Mesendoderm (in vitro differentiated cells): ENCODE measurements around the gene MTRFR.
A peak's percentile ranks its signal among the peaks of the same experiment; 100 is the strongest.

ENCODE experiments used
- DNase-seq: peaks from one replicate; pipeline ENCODE4 v3.0.0; 2013
- H2AK5ac ChIP-seq: 2 replicates; pipeline ENCODE4 v1.6.1; 2013; ENCODE audit warnings: low read length, inconsistent platforms
- H2BK120ac ChIP-seq: 2 replicates; pipeline ENCODE4 v1.6.1; 2013; ENCODE audit warnings: low read depth, mild to moderate bottlenecking, low read length, moderate library complexity, mixed read lengths
- H2BK15ac ChIP-seq: replicated peaks from 2 replicates; pipeline ENCODE4 v1.6.1; 2013; ENCODE audit warnings: low read depth, mild to moderate bottlenecking, moderate library complexity
- H2BK5ac ChIP-seq: 2 replicates; pipeline ENCODE4 v1.6.1; 2013; ENCODE audit warnings: low read length, inconsistent platforms
- H3K18ac ChIP-seq: 2 replicates; pipeline ENCODE4 v1.6.1; 2013; ENCODE audit warnings: mild to moderate bottlenecking, low read length, mixed read lengths
- H3K23ac ChIP-seq: one replicate; pipeline ENCODE4 v1.6.1; 2013; ENCODE audit warnings: low read length
- H3K27ac ChIP-seq: 2 replicates; pipeline ENCODE4 v1.5.1; 2013; ENCODE audit warnings: low read depth, mild to moderate bottlenecking, inconsistent platforms, low read length, moderate library complexity
- H3K27me3 ChIP-seq: 2 replicates; pipeline ENCODE4 v1.6.1; 2013; ENCODE audit warnings: low read length, control low read depth, mild to moderate bottlenecking, inconsistent platforms; ENCODE audit not compliant: insufficient read depth, poor library complexity
- H3K36me3 ChIP-seq: 2 replicates; pipeline ENCODE4 v1.6.1; 2013; ENCODE audit warnings: low read length, inconsistent platforms; ENCODE audit not compliant: control insufficient read depth, insufficient read depth
- H3K4ac ChIP-seq: one replicate; pipeline ENCODE4 v1.6.1; 2013; ENCODE audit warnings: low read depth, mild to moderate bottlenecking, low read length, moderate library complexity
- H3K4me1 ChIP-seq: 2 replicates; pipeline ENCODE4 v1.6.1; 2013; ENCODE audit warnings: low read depth, low read length, inconsistent platforms; ENCODE audit not compliant: control insufficient read depth
- H3K4me2 ChIP-seq: 2 replicates; pipeline ENCODE4 v1.6.1; 2013; ENCODE audit warnings: low read length
- H3K4me3 ChIP-seq: 2 replicates; pipeline ENCODE4 v1.5.1; 2013; ENCODE audit warnings: mild to moderate bottlenecking, low read length
- H3K56ac ChIP-seq: one replicate; pipeline ENCODE4 v1.6.1; 2013; ENCODE audit warnings: low read length
- H3K79me1 ChIP-seq: 2 replicates; pipeline ENCODE4 v1.6.1; 2013; ENCODE audit warnings: low read length, inconsistent platforms
- H3K79me2 ChIP-seq: 2 replicates; pipeline ENCODE4 v1.6.1; 2013; ENCODE audit warnings: mild to moderate bottlenecking, low read length; ENCODE audit not compliant: control insufficient read depth, insufficient read depth
- H3K9ac ChIP-seq: 2 replicates; pipeline ENCODE4 v1.6.1; 2013; ENCODE audit warnings: low read length, inconsistent platforms
- H4K5ac ChIP-seq: one replicate; pipeline ENCODE4 v1.6.1; 2013; ENCODE audit warnings: low read length
- H4K8ac ChIP-seq: one replicate; pipeline ENCODE4 v1.6.1; 2013; ENCODE audit warnings: low read depth, mild to moderate bottlenecking, control low read depth, low read length, moderate library complexity
- WGBS: extraction: QIAGEN DNeasy Blood & Tissue Kit; methylation state at CpG from one replicate; pipeline ENCODE4 v1.1.7; 2013; ENCODE audit warnings: low lambda C conversion rate, missing lambda C conversion rate; ENCODE audit not compliant: insufficient coverage; ENCODE audit errors: extremely low coverage; 5-methylcytosine and 5-hydroxymethylcytosine counted together

MTRFR gene

DNA sequence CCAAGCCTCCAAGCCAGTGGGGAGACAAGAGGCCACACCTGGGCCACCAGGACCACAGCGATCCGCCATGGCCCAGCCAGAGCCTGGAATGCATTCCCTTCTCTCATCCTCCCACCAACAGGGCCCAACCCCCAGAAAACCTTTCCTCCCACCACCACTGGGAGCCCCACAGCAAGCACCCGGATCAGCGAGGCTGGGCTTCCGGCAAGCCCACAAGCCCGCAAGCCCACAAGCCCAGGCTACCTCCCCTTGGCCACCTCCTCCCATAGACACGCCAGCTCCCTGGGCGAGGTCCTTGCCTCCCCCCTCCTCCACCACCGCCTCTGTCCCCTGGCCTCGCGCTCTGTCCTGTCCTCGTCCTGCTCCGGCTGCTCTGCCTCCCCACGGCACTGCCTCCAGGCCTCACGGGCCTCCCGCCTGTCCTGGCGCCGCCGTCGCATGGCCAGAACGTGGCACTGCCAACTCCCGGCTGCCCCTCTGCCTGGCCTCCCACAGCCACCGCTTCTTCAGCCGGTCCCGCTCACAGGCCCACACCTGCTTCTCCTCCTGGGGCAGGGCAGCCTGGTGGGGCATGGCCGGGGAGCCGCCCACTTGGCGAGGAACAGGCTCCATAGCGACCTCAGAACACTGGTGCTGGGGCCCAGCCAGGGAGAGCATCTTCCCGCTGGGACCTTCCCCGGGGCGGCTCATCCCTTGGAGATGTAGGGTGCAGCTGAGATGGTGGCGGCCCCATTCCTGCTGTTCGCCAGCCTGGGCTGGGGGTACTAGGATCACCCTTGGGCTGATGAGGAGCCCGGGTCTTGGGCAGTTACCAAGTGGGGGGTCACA lies 32.8 kb downstream of the MTRFR start:
- H2BK120ac ChIP-seq = no peak overlapping the region
- H3K56ac ChIP-seq = no peak overlapping the region
- H2AK5ac ChIP-seq = no peak overlapping the region
- peaks cover 66% of the 10 kb centered on the region for H3K79me2 ChIP-seq
- H3K27me3 ChIP-seq = no peaks in the 10 kb centered on the region
- no peaks in the 10 kb centered on the region for H3K4me1 ChIP-seq
- H4K5ac ChIP-seq = no peak overlapping the region
- H3K23ac ChIP-seq = no peak overlapping the region
- H3K36me3 ChIP-seq = peaks cover 16% of the 10 kb centered on the region
- H2BK15ac ChIP-seq = no peak overlapping the region
- no peak overlapping the region for H3K27ac ChIP-seq
- H3K4me3 ChIP-seq = no peak overlapping the region
- peaks cover 17% of the 10 kb centered on the region for H3K79me1 ChIP-seq
- H2BK5ac ChIP-seq = no peak overlapping the region
- no peak overlapping the region for H4K8ac ChIP-seq
- no peak overlapping the region for H3K18ac ChIP-seq
- H3K4ac ChIP-seq = no peak overlapping the region
- WGBS = no CpG with 5 or more reads among the region's 35 CpGs
- H3K9ac ChIP-seq = no peak overlapping the region
- no peak overlapping the region for H3K4me2 ChIP-seq
- DNase-seq = no peak

DNA sequence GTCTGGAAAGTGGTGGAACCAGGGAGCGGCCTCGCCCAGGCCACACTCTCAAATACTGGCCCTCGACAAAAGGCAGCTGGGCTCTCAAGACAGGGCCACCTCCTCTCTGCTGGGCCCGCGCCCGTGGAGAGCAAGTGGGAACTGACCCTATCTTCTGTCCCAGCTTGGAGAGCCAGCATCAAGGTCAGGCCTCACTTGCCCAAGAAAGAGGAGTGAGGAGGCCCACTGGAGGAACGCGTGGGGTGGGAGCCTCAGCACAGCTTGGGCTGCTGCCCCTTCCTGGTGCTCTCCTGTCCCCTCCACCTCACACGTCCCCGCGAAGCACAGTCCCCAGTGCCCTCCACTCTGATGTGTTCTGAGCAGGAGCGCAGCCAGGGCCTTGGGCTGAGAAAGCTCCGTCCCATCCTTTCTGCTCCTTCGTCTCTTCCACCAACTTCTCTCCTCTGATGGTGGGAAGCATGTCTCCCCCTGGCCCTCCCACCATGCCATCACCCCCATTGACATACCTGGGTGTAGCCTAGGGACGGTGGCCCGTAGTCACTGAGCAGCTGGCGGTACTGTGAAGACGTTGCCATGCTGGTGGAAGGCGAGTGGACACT lies 33.5 kb downstream of the MTRFR start:
- H3K27ac ChIP-seq = no peak overlapping the region
- H3K9ac ChIP-seq = no peak overlapping the region
- H3K23ac ChIP-seq = peak overlapping the region; percentile 24
- no peak overlapping the region for H2AK5ac ChIP-seq
- H3K79me2 ChIP-seq = peaks cover 67% of the 10 kb centered on the region
- no peak overlapping the region for H3K4me2 ChIP-seq
- H3K18ac ChIP-seq = no peak overlapping the region
- no peak overlapping the region for H2BK5ac ChIP-seq
- peaks cover 13% of the 10 kb centered on the region for H3K36me3 ChIP-seq
- no peak overlapping the region for H2BK15ac ChIP-seq
- no peaks in the 10 kb centered on the region for H3K4me1 ChIP-seq
- no peaks in the 10 kb centered on the region for H3K27me3 ChIP-seq
- peak overlapping the region; percentile 25 for H3K56ac ChIP-seq
- peaks cover 14% of the 10 kb centered on the region for H3K79me1 ChIP-seq
- H2BK120ac ChIP-seq = no peak overlapping the region
- H4K5ac ChIP-seq = no peak overlapping the region
- no peak overlapping the region for H3K4ac ChIP-seq
- no peak for DNase-seq
- H3K4me3 ChIP-seq = no peak overlapping the region
- no CpG with 5 or more reads among the region's 19 CpGs for WGBS
- no peak overlapping the region for H4K8ac ChIP-seq

DNA sequence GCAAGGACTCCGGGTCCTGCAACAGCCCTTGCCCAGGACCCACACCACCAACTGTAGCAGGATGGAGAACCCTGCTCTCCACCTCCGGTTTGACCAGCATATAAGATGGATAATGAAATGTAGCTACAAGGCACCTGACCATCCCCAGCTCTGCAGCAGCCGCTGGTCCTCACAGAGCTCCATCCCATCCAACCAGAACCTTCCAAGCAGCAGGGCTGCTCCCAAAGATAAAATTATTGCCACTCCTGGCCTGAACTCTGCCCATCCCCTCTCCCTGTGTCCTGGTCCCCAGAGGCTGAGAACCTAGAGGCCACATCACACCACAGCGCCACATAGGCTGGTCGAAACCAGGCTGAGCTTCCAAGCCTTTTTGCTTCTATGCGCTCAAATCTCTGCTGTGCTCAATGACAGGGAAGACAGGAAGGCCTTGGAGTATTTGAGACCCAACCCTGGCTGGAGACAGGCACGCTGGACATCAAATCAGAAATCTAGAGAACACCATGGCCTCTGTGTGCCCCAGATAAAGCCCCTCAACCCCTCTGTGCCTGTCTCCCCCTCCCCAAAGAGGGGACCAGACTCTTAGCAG lies 34.2 kb downstream of the MTRFR start:
- WGBS = no CpG with 5 or more reads among the region's 7 CpGs

DNA sequence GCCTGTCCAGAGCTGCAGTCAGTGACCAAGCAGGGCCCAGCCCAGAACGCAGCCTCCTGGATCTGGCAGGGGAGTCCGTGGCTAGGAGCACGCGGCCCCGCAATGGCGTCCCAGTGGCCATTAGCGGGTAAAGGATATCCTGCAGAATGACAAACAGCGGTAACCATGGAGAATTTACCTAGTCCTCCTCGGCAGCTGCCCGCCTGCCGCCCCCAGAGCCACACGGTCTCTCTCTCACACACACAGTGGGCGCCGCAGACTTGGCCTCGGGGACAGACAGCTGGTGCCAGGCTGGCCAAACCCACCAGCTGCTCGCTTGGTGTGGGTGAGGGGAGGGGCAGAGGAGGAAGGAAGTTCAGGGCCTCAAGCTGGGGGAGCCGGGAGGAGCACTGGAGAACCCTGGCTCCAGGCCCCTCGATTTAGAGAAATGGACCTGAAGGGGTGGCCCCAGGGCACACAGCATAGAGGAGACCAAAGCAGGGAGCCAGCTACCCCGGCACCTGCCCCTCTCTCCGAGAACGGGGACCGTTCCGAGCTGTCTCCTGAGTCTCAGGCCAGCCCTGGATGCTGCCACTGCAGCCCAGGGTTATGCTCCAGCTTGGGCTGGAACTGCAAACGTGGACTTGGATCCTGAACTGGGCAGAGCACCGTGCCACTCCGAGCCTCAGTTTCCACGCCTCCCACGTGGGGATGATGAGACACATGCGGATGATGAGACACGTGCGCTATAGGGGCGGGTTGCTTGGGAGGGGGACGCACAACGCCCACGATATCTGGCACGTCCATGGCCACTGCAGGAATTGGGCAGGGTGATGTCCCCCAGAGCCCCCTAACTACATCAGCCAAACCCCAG lies 35.0 kb downstream of the MTRFR start:
- H3K79me2 ChIP-seq = peaks cover 64% of the 10 kb centered on the region
- no peak overlapping the region for H4K5ac ChIP-seq
- no peak overlapping the region for H2BK15ac ChIP-seq
- no peaks in the 10 kb centered on the region for H3K4me1 ChIP-seq
- H3K4me2 ChIP-seq = no peak overlapping the region
- peaks cover 9% of the 10 kb centered on the region for H3K36me3 ChIP-seq
- peak overlapping the region; percentile 85 for H3K23ac ChIP-seq
- H2BK120ac ChIP-seq = no peak overlapping the region
- WGBS = no CpG with 5 or more reads among the region's 36 CpGs
- H3K4me3 ChIP-seq = no peak overlapping the region
- DNase-seq = no peak
- H3K27me3 ChIP-seq = no peaks in the 10 kb centered on the region
- no peak overlapping the region for H2BK5ac ChIP-seq
- no peak overlapping the region for H3K27ac ChIP-seq
- H4K8ac ChIP-seq = no peak overlapping the region
- peaks cover 12% of the 10 kb centered on the region for H3K79me1 ChIP-seq
- H3K4ac ChIP-seq = no peak overlapping the region
- peak overlapping the region; percentile 71 for H3K9ac ChIP-seq
- H2AK5ac ChIP-seq = no peak overlapping the region
- peak overlapping the region; percentile 94 for H3K56ac ChIP-seq
- H3K18ac ChIP-seq = no peak overlapping the region

More for the DNA sequence above, 34.2 kb downstream of the MTRFR start:
- peaks cover 10% of the 10 kb centered on the region for H3K36me3 ChIP-seq
- no peak overlapping the region for H3K18ac ChIP-seq
- H2BK120ac ChIP-seq = no peak overlapping the region
- no peak overlapping the region for H2BK15ac ChIP-seq
- no peak overlapping the region for H2AK5ac ChIP-seq
- no peaks in the 10 kb centered on the region for H3K4me1 ChIP-seq
- no peaks in the 10 kb centered on the region for H3K27me3 ChIP-seq
- no peak overlapping the region for H2BK5ac ChIP-seq
- H3K79me2 ChIP-seq = peaks cover 66% of the 10 kb centered on the region
- no peak overlapping the region for H4K8ac ChIP-seq
- H3K23ac ChIP-seq = peak overlapping the region; percentile 24
- DNase-seq = no peak
- H3K56ac ChIP-seq = peak overlapping the region; percentile 25
- H3K4ac ChIP-seq = no peak overlapping the region
- H3K79me1 ChIP-seq = peaks cover 14% of the 10 kb centered on the region
- H3K4me3 ChIP-seq = no peak overlapping the region
- no peak overlapping the region for H4K5ac ChIP-seq
- no peak overlapping the region for H3K4me2 ChIP-seq
- H3K9ac ChIP-seq = peak overlapping the region; percentile 16
- no peak overlapping the region for H3K27ac ChIP-seq

DNA sequence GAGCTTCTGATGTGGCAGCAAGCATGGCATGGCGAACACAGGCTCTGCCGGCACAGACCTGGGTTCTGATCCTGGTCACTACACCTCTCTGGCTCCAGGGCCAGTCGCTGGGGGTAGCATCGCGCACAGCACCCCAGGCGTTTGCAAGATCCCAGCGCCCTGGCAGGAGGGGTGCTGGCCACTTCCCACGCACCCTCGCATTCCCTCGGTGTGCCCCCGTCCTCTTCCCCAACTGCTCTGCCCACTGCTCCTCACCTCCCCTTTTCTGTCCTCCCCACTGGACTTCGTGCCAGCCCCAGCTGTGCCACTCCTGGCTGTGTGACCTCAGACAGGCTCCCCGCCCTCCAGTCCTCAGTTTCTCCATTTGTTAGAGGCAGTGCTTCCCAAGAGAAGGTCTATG lies 35.6 kb downstream of the MTRFR start:
- H3K4me2 ChIP-seq = peak overlapping the region; percentile 56
- H3K36me3 ChIP-seq = peaks cover 6% of the 10 kb centered on the region
- no peak overlapping the region for H2AK5ac ChIP-seq
- no peak for DNase-seq
- no peaks in the 10 kb centered on the region for H3K27me3 ChIP-seq
- H3K79me1 ChIP-seq = peaks cover 9% of the 10 kb centered on the region
- H3K27ac ChIP-seq = no peak overlapping the region
- H3K18ac ChIP-seq = peak overlapping the region; percentile 98
- H4K8ac ChIP-seq = no peak overlapping the region
- peak overlapping the region; percentile 60 for H3K4ac ChIP-seq
- no peak overlapping the region for H2BK15ac ChIP-seq
- H3K56ac ChIP-seq = peak overlapping the region; percentile 94
- peaks cover 61% of the 10 kb centered on the region for H3K79me2 ChIP-seq
- H3K4me1 ChIP-seq = no peaks in the 10 kb centered on the region
- H3K4me3 ChIP-seq = no peak overlapping the region
- no peak overlapping the region for H2BK120ac ChIP-seq
- no CpG with 5 or more reads among the region's 13 CpGs for WGBS
- peak overlapping the region; percentile 71 for H3K9ac ChIP-seq
- H3K23ac ChIP-seq = no peak overlapping the region
- H2BK5ac ChIP-seq = no peak overlapping the region
- H4K5ac ChIP-seq = no peak overlapping the region
